NCI-H1930 (cell line): ENCODE data around the gene EFNA4.

ENCODE experiments used
- DNase-seq, 2 experiments: peaks; one replicate each; lab custom pipeline; 2025; lab: John Stamatoyannopoulos, UW

EFNA4 gene

DNA sequence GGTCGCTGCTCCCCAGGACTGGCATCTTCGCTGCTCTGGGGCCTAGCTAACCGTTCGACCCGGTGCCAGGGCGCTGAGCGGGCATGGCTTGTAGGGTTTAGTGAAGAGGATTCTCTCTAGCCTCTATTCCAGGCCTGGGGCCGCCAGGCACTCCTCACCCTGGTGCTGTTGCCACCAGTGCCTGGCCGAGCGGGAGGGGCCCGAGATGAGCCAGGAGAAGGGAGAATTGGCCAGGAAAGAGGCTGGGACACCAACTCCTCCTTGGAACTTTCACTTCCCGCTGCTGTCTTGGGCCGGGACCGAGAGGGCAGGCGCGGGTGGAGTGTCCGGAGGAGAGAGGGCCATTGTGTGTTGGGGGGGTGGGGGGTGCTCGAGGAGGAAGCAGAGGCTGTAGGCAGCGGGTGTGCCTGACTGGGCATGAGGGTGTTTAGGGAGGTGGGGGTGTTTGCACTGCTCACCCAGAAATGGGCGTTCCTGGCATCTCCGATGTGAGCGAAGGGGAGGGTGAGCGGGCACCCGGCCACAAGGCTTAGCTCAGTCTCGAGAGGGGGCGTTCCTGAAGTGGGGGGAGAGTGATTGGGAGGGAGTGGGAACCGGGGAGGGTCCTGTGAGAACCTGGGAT lies 11.7 kb upstream of the EFNA4 start:
- DNase-seq: no peak

DNA sequence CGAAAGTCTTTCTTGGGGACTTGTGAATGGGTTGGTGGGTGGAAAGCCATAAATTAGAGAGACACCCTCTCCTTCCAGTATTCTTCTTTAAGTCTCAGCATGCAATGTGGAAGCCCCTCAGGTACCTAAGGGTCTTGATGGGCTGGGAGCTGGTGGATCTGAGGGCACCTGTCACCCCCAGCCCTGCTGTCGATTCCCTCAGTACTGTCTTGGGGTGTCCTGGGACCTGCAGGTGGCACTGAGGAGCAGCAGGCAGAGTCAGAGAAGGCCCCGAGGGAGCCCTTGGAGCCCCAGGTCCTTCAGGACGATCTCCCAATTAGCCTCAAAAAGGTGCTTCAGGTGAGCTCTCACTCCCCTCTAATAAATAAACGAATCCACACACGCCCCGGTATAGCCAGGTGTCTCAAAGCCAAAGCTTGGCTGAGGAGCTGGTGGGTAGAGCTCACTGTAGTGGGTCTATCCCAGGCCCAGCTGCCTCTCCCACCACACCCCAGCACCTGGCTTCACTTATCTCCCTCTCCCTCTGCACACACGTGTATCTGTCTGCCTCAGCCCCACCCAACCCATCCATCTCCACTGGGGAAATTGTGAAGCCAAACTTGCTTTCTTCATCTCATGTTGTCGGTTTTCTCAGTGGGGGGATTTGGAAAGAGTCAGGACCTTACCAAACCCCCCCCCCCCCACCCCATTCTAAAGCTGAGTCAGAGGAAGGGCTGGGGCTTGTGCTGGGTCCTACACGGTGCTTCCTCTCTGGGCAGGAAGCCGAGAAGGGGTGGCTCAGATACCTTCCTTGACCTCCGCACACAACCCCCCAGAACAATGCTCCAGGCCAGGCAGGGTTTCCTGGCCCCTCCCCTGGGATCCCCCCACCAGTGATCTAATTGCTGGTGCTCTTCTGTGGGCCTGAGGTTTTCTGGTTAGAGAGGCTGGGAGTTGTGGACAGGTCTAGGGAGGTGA lies 10.8 kb upstream of the EFNA4 start:
- no peak for DNase-seq

DNA sequence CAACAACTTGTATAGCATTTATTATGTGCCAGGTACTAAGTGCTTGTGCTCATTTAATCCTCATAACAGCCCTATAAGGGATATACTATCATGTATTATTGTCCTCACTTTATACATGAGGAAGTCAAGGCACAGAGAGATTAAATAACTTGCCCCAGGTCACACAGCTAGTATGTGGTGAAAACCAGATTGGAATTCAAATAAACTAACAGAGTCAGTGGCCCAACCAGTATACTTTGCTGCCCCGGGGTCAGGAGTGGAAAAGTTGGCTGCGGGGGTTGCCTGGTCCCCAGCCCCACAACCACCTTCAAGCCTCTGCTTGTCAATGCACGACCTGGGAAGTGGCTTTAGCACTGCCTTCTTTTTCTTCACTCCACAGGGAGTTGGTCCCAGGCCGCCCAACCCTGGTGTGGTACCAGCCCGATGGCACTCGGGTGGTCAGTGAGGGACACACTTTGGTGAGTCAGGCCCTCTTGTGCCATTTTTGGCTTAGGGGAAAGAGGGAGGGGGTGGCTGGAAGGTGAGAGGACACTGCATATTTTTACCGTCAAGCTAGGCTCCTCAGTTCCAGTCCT lies 9.9 kb upstream of the EFNA4 start:
- DNase-seq: no peak

DNA sequence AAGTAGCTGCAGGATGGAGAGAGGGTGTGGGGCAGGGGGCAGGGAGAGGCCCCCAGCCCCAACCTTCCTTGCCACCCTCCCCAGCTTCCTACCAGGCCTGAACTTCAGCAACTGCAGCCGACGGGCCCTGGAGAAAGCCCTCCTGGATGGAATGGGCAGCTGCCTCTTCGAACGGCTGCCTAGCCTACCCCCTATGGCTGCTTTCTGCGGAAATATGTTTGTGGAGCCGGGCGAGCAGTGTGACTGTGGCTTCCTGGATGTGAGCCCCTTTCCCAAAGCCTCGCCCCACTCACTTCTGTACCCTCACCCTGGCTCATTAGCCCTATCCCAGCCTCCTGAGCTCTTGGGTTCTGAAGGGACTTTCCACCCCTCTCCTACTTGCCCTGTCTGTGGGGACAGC lies 6.4 kb upstream of the EFNA4 start:
- no peak for DNase-seq

DNA sequence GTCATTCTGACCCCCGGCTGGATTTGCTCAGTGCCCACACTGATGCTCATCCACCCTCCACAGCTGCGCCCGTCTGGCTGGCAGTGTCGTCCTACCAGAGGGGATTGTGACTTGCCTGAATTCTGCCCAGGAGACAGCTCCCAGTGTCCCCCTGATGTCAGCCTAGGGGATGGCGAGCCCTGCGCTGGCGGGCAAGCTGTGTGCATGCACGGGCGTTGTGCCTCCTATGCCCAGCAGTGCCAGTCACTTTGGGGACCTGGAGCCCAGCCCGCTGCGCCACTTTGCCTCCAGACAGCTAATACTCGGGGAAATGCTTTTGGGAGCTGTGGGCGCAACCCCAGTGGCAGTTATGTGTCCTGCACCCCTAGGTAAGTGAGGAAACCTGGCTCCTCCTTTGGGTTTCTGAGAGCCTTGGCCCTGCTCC lies 5.7 kb upstream of the EFNA4 start:
- DNase-seq: no peak

DNA sequence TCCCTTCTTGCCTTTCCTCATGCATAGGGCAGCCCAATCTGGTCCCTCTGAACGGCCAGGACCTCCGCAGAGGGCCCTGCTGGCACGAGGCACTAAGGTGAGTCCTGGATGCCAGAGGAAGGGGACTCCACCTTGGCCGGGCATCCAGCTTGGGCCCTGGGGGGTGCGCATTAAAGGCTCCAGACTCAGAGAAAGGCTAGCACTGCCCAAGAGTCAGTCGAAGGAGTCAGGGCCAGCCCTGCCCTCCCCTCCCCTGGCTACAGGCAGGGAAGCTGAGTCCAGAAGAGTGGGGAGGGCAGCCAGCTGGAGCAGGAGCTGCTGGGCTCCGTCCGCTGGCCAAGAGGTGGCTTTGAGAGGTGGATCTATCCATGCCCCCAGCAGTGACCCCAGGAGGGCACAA lies 2.8 kb upstream of the EFNA4 start:
- no peak for DNase-seq

DNA sequence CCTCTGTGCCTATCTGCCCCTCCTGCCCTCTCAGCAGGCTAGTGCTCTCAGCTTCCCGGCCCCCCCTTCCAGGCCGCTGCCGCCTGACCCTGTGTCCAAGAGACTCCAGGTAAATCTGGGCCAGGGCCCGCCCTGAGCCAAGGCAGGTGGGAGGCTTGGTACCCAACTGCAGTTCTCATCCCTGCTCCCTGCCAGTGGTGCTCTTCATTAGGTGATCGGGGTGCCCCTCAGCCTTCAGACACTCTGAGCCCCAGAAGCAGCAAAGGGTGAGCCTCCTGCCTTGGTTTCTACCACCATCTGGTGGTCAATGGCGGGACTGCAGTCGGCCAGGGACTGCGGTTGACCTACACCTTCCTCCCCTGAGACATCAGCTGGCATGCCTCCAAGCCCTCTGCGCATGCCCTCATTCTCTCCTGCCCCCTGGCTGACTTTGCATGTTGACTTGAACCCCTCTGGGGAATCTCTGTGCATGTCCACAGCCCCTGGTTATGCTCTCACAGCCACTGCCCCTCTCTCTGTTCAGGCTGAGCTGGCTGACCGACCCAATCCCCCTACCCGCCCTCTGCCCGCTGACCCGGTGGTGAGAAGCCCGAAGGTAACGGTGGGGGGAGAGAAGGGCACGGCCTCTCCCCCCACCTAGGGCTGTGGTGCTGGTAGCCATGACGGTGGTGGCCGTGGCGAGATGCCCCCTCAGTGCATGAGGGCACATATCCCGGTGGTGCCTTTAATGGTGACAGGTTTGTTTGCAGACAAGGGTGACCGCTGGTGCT lies 2.0 kb upstream of the EFNA4 start:
- DNase-seq: peak; percentile 75 to 84

DNA sequence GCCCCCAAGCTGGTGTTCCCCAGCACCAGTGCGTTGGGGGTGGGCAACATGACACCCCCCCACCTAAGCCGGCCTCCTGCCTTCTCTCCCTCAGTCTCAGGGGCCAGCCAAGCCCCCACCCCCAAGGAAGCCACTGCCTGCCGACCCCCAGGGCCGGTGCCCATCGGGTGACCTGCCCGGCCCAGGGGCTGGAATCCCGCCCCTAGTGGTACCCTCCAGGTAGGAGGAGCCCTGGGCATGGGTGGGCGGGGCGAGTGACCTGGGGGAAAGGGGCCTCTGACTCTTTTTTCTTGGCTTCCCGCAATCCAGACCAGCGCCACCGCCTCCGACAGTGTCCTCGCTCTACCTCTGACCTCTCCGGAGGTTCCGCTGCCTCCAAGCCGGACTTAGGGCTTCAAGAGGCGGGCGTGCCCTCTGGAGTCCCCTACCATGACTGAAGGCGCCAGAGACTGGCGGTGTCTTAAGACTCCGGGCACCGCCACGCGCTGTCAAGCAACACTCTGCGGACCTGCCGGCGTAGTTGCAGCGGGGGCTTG lies 1.3 kb upstream of the EFNA4 start:
- DNase-seq: no peak

DNA sequence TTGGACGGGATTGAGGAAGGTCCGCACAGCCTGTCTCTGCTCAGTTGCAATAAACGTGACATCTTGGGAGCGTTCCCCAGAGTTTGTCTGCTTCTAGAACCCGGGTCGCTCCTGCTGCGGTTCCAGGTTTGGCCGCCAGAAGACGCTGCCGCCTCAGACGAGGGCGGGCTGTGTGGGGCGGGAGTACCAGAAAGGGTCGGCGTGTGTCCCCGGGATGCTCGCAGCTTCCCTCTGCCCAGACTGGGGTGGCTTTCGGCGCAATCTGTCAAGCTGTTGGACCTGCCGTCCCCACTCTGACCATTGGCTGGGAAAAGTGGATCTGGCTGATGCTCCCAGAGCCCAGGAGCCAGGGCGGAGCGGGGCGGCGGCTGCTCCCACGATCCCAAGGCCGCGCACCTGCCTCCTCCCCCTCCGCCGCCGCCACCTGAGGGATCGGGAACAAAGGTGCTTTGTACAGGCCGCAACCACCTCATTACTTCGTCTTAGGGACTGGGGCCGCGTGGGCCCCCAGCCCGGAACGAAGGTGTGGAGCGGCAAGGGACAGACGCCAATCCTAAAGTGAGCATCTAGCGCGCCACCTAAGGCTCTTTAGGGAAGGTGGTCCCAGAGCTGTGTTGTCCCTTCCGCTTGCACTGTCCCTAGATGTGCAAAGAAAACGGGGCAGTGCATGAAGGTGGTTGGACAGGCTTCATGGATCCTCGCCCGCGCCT lies 683 bp upstream of the EFNA4 start:
- peak; percentile 19 to 67 for DNase-seq

DNA sequence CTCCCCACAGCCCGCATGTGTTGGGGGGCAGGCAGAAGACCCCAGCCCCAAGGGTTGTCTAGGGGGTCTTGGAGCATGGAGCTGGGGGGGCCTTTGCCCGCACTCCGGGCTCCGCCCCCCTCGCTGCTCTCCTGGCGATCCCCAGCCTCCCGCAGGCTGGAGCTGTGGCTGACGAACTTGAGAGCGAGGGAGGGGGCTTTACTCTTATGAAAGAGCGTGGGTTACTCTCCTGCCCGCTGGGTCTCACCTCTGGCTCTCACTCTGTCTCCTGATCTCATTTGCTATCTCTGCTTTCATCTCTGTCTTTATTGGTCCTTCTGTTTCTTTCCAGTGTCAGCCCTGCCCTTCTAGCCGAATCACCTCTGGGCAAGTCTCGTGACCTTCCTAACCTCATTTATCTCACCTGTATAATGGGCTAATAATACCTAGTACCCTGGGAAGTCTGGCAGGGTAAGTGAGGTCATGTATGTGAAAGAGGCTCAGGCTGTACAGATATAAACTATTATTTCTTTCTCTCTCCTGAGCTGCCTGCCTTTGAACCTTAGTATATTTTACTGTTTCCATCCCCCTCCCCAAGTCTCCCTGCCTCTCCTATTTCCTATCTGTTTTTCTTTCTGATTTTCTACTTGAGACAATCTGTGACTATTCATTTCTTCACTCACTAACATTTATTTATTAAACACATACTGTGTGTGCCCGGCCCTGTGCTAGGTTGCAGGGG lies 731 bp downstream of the EFNA4 start:
- DNase-seq: peak in 1 of 2 experiments; percentile 41

DNA sequence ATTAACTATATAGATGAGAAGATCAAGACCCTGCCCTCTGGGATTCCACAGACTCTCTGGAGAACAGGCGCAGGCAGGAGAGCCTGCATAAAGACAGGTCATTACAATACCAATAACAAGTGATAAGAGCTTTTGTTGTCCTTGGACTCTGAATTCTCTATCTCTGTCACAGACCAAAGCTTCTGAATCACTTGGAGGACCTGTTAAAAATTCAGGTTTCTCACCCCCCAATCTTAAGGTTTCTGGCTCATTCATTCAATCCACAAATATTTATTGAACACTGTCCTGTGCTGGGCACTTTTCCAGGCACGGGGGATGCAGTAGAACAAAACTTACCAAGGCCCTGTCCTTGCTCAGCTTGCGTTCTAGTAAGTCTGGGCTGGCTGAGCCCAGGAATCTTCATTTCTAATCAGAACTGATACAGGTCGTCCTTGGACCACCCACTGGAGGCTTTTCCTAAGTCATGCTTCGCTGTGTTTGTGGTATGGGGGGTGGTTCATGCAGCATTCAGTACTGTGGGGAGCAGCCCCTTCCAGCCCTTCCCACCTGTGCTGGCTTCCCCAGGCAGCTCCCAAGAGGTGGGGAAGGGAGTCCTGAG lies 1.4 kb downstream of the EFNA4 start:
- DNase-seq: no peak

DNA sequence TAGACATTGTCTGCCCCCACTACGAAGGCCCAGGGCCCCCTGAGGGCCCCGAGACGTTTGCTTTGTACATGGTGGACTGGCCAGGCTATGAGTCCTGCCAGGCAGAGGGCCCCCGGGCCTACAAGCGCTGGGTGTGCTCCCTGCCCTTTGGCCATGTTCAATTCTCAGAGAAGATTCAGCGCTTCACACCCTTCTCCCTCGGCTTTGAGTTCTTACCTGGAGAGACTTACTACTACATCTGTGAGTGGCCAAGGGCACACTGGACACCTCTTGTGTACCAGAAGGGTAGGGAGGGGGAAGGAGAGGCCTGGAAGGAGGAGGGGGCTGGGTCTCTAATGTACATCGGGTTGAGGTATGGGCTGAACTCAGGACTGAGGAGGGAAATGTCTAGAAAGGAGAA lies 3.2 kb downstream of the EFNA4 start:
- no peak for DNase-seq

DNA sequence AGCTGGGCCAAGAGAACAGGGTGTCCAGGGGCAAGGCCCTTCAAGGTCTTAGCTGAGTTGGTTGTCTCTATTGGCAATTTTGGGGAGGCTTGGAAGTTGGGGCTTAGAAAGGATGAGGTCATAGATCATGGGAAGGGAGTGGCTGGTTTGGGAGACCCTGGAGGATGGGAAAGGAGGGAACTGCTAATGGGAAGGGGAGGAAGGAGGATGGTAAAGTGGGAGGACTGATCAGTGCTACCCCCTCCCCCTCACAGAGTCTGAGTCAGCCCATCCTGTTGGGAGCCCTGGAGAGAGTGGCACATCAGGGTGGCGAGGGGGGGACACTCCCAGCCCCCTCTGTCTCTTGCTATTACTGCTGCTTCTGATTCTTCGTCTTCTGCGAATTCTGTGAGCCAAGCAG lies 5.1 kb downstream of the EFNA4 start:
- DNase-seq: no peak

DNA sequence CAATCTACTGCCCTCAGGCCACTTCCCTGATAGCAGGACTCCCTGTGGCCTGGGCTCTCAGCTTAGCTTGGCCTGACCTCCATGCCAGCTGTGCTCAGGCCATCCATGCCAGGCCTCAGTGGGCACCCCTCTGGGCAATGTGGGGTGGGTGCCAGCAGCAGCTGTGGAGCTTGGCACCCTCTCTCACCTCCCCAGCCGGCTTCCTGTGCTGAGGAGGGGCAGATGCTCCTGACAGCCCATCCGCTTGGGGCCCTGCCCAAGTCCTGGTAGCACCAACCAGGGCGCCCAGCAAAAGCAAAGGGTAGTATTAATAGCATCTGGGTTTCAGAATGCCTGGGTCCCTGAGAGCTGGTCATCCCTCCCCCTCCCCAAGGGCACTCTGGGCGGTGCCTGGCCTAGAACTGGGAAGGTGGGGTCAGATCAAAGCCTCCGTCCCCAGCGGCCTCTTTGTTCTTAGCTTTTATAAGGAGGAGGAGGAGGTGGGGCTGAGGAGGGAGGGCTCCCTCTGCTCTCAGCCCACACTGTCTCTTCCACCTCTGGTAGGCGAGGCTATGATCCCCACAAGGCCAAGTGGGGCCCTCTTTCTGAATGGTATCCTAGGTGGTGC lies 6.1 kb downstream of the EFNA4 start:
- DNase-seq: peak in 1 of 2 experiments; percentile 11

DNA sequence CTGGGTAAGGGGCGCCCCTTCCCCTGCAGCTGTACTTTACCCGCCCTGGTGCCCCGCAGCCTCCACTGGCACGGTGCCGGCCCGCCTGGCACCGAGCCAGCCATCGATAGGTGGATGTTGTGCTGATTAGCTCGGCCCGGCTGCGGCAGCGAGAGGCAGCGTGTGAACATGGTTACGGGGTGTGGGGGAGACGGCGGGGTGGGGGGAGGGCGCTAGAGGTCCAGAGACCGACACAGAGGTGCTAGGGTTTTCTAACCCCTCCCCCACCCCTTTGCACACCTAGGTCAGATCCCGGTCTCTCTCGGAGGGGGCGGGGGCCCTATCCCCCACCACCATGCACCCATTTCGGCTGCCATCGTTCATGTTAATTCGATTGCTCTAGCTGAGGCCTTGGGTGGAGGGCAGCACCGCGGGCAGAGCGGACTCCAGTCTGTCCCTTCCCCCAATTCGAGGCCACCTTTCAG lies 6.7 kb downstream of the EFNA4 start:
- DNase-seq: no peak

DNA sequence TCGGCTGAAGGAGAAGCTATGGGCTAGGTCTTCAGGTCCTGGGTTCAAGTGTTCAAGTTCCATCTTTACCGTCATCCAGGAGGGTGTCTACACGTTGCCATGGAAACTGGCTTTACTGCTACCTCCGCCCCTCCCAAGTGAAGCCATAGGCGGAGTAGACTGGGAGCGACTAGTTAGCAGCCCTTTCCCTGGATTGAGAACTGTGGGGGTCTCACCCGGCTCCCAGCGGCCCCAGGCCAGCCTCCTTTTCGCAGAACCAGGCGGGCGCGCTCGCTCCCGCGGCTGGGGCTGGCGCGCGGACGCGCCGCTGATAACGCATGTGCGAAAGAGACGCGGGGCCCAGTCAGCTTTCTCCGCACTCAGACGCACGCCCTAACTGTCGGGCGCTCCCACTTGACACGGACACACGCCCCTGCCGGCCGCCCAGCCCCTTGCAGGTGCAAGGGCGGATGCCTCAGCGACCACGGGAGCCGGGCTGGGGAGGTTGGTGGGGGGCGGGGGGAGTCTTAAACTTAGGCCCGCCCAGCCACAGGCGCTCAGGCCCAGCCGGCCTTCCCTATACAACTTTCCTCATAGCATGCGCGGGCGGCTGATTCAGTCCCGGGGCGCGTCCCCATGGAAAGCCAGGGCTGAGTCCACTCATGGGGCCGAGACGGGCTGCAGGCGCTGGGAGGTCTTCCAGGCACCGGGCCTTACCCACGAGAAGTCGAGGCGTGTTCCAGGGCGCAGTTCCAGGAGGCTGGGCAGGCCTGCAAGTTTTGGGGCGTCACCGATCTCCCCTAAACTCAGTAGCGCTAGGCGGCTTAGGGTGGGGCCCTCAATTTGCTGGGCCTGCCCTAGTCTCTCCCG lies 7.4 kb downstream of the EFNA4 start:
- peak; percentile 71 to 85 for DNase-seq

DNA sequence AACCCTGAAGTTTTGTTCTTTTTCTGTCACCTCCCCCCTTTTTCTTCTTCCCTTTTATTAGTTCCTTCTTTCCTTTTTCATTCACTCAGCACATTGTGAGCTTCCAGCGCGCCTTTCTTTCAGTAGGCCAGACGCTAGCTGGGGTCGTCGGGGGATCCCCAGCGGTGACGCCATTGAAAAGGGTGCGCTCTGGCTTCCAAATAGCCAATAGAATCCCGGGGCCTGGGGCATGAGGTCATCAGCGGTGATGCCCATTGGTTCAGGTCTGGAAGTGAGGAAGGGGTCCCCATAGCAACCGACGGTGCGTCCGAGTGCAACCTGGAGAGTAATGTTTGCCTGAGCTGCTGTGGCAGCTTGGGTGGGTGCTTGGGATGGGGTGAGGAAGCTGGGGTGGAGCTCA lies 8.2 kb downstream of the EFNA4 start:
- peak; percentile 50 to 62 for DNase-seq

DNA sequence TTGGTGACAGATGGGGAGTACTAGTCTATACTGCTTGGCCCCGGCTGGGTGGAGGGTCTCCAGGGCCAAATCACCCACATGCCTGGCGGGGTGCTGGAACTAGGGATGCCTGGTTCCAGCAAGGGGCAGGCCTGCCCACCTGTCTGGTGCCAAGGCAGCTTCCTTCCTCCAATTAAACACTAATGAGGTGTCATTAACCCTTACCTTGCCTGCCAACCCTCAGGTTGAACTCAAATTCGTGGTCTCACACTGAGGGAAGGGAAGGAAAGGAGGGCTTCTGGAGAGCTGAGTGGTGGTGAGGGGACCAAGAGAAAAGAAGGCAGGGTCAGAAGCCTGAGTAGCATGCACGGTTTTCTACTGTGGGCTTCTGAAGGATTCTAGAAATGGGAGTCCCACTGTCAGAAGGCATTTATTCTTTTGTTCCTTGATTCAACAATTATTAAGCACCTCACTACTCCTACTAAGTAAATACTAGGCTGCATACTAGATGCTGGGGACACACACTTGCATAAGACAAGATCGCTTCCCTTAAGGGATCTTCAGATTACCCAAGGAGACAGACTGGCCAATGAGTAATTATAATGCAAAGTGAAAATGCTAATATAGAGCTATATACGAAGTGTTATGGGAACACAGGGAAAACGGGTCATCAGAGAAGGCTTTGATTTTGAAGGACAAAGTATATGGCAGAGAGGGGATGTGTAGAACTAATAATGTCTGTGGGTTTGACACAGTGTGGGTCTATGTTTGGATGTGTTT lies 9.2 kb downstream of the EFNA4 start:
- no peak for DNase-seq
